Measurements from ENCODE around the gene FAM161A.
"Not testable (repeated sequence)": the region's sequence is repeated elsewhere in the genome, so short reads cannot be mapped to it uniquely, and the experiment has no call there.

FAM161A gene

GRCh38 chr2:61808693-61809092 is 45.2 kb downstream of the FAM161A start:
- not testable (repeated sequence) for H3K4me3 ChIP-seq (ENCODE audit: low read depth in 1 of 2, low read length in 2 of 2); H3K9ac ChIP-seq (ENCODE audit: low read depth in 1 of 2, low read length in 2 of 2); H3K4me1 ChIP-seq (ENCODE audit: control insufficient read depth in 1 of 2, insufficient read depth in 2 of 2, low read length in 2 of 2); H3K36me3 ChIP-seq (ENCODE audit: control insufficient read depth in 1 of 2, insufficient read depth in 2 of 2, low read length in 2 of 2); H3K27me3 ChIP-seq (ENCODE audit: control insufficient read depth in 1 of 2, insufficient read depth in 2 of 2, low read length in 2 of 2); H3K9me3 ChIP-seq (ENCODE audit: control insufficient read depth in 1 of 2, low read length in 2 of 2); H3K27ac ChIP-seq (ENCODE audit: low read depth, low read length)

- Histone ChIP-seq H3K27ac (ENCODE audit: low read depth, low read length) (no peak overlapping the region), H3K4me1 (ENCODE audit: control insufficient read depth in 1 of 2, insufficient read depth in 2 of 2, low read length in 2 of 2) (no peaks in the 10 kb centered on the region)
Observed at GRCh38 chr2:61807036-61807757, 46.7 kb downstream of the FAM161A start.

GRCh38 chr2:61802548-61802947 is 51.3 kb downstream of the FAM161A start:
- no peak overlapping the region for H3K9ac ChIP-seq (ENCODE audit: low read depth in 1 of 2, low read length in 2 of 2)

More at GRCh38 chr2:61807036-61807757, 46.7 kb downstream of the FAM161A start:
- Histone ChIP-seq H3K4me3 (ENCODE audit: low read depth in 1 of 2, low read length in 2 of 2) (no peak overlapping the region), H3K9ac (ENCODE audit: low read depth in 1 of 2, low read length in 2 of 2) (no peak overlapping the region), H3K27me3 (ENCODE audit: control insufficient read depth in 1 of 2, insufficient read depth in 2 of 2, low read length in 2 of 2) (no peaks in the 10 kb centered on the region), H3K36me3 (ENCODE audit: control insufficient read depth in 1 of 2, insufficient read depth in 2 of 2, low read length in 2 of 2) (no peaks in the 10 kb centered on the region), H3K9me3 (ENCODE audit: control insufficient read depth in 1 of 2, low read length in 2 of 2) (no peaks in the 10 kb centered on the region)

GRCh38 chr2:61799099-61799498 is 54.8 kb downstream of the FAM161A start:
- no peak overlapping the region for H3K9ac ChIP-seq (ENCODE audit: low read depth in 1 of 2, low read length in 2 of 2)
- H3K36me3 ChIP-seq (ENCODE audit: control insufficient read depth in 1 of 2, insufficient read depth in 2 of 2, low read length in 2 of 2): no peaks in the 10 kb centered on the region
- no peak overlapping the region for H3K4me3 ChIP-seq (ENCODE audit: low read depth in 1 of 2, low read length in 2 of 2)
- H3K4me1 ChIP-seq (ENCODE audit: control insufficient read depth in 1 of 2, insufficient read depth in 2 of 2, low read length in 2 of 2): no peaks in the 10 kb centered on the region
- no peak overlapping the region for H3K27ac ChIP-seq (ENCODE audit: low read depth, low read length)
- H3K27me3 ChIP-seq (ENCODE audit: control insufficient read depth in 1 of 2, insufficient read depth in 2 of 2, low read length in 2 of 2): no peaks in the 10 kb centered on the region
- H3K9me3 ChIP-seq (ENCODE audit: control insufficient read depth in 1 of 2, low read length in 2 of 2): no peaks in the 10 kb centered on the region

More at GRCh38 chr2:61802548-61802947, 51.3 kb downstream of the FAM161A start:
- Histone ChIP-seq H3K27ac (ENCODE audit: low read depth, low read length) (no peak overlapping the region), H3K36me3 (ENCODE audit: control insufficient read depth in 1 of 2, insufficient read depth in 2 of 2, low read length in 2 of 2) (no peaks in the 10 kb centered on the region), H3K4me3 (ENCODE audit: low read depth in 1 of 2, low read length in 2 of 2) (no peak overlapping the region), H3K9me3 (ENCODE audit: control insufficient read depth in 1 of 2, low read length in 2 of 2) (no peaks in the 10 kb centered on the region), H3K27me3 (ENCODE audit: control insufficient read depth in 1 of 2, insufficient read depth in 2 of 2, low read length in 2 of 2) (no peaks in the 10 kb centered on the region), H3K4me1 (ENCODE audit: control insufficient read depth in 1 of 2, insufficient read depth in 2 of 2, low read length in 2 of 2) (no peaks in the 10 kb centered on the region)

GRCh38 chr2:61797446-61797845 is 56.4 kb downstream of the FAM161A start:
- H3K36me3 ChIP-seq (ENCODE audit: control insufficient read depth in 1 of 2, insufficient read depth in 2 of 2, low read length in 2 of 2); H3K27me3 ChIP-seq (ENCODE audit: control insufficient read depth in 1 of 2, insufficient read depth in 2 of 2, low read length in 2 of 2); H3K9ac ChIP-seq (ENCODE audit: low read depth in 1 of 2, low read length in 2 of 2); H3K9me3 ChIP-seq (ENCODE audit: control insufficient read depth in 1 of 2, low read length in 2 of 2); H3K27ac ChIP-seq (ENCODE audit: low read depth, low read length); H3K4me1 ChIP-seq (ENCODE audit: control insufficient read depth in 1 of 2, insufficient read depth in 2 of 2, low read length in 2 of 2); H3K4me3 ChIP-seq (ENCODE audit: low read depth in 1 of 2, low read length in 2 of 2): not testable (repeated sequence)

- Histone ChIP-seq H3K9me3 (ENCODE audit: control insufficient read depth in 1 of 2, low read length in 2 of 2) (no peaks in the 10 kb centered on the region), H3K4me3 (ENCODE audit: low read depth in 1 of 2, low read length in 2 of 2) (no peak overlapping the region), H3K4me1 (ENCODE audit: control insufficient read depth in 1 of 2, insufficient read depth in 2 of 2, low read length in 2 of 2) (peaks cover 0 to 4% of the 10 kb centered on the region in 2 donors), H3K27me3 (ENCODE audit: control insufficient read depth in 1 of 2, insufficient read depth in 2 of 2, low read length in 2 of 2) (no peaks in the 10 kb centered on the region), H3K36me3 (ENCODE audit: control insufficient read depth in 1 of 2, insufficient read depth in 2 of 2, low read length in 2 of 2) (no peaks in the 10 kb centered on the region), H3K27ac (ENCODE audit: low read depth, low read length) (no peak overlapping the region), H3K9ac (ENCODE audit: low read depth in 1 of 2, low read length in 2 of 2) (no peak overlapping the region)
Observed at GRCh38 chr2:61795408-61795807, 58.5 kb downstream of the FAM161A start.

GRCh38 chr2:61793389-61793836 is 60.4 kb downstream of the FAM161A start:
- Histone ChIP-seq H3K4me3 (ENCODE audit: low read depth in 1 of 2, low read length in 2 of 2) (peak overlapping the region; percentile 22 to 32), H3K9ac (ENCODE audit: low read depth in 1 of 2, low read length in 2 of 2) (no peak overlapping the region)

GRCh38 chr2:61792355-61792890 is 61.4 kb downstream of the FAM161A start:
- no peaks in the 10 kb centered on the region for H3K36me3 ChIP-seq (ENCODE audit: control insufficient read depth in 1 of 2, insufficient read depth in 2 of 2, low read length in 2 of 2)
- no peaks in the 10 kb centered on the region for H3K9me3 ChIP-seq (ENCODE audit: control insufficient read depth in 1 of 2, low read length in 2 of 2)
- no peak overlapping the region for H3K4me3 ChIP-seq (ENCODE audit: low read depth in 1 of 2, low read length in 2 of 2)
- peaks cover 0 to 4% of the 10 kb centered on the region in 2 donors for H3K4me1 ChIP-seq (ENCODE audit: control insufficient read depth in 1 of 2, insufficient read depth in 2 of 2, low read length in 2 of 2)
- no peak overlapping the region for H3K9ac ChIP-seq (ENCODE audit: low read depth in 1 of 2, low read length in 2 of 2)
- no peaks in the 10 kb centered on the region for H3K27me3 ChIP-seq (ENCODE audit: control insufficient read depth in 1 of 2, insufficient read depth in 2 of 2, low read length in 2 of 2)
- no peak overlapping the region for H3K27ac ChIP-seq (ENCODE audit: low read depth, low read length)

More at GRCh38 chr2:61793389-61793836, 60.4 kb downstream of the FAM161A start:
- Histone ChIP-seq H3K27me3 (ENCODE audit: control insufficient read depth in 1 of 2, insufficient read depth in 2 of 2, low read length in 2 of 2) (no peaks in the 10 kb centered on the region), H3K4me1 (ENCODE audit: control insufficient read depth in 1 of 2, insufficient read depth in 2 of 2, low read length in 2 of 2) (peaks cover 0 to 4% of the 10 kb centered on the region in 2 donors), H3K27ac (ENCODE audit: low read depth, low read length) (no peak overlapping the region), H3K9me3 (ENCODE audit: control insufficient read depth in 1 of 2, low read length in 2 of 2) (no peaks in the 10 kb centered on the region), H3K36me3 (ENCODE audit: control insufficient read depth in 1 of 2, insufficient read depth in 2 of 2, low read length in 2 of 2) (no peaks in the 10 kb centered on the region)

GRCh38 chr2:61789807-61790602 is 63.9 kb downstream of the FAM161A start:
- Histone ChIP-seq H3K4me3 (ENCODE audit: low read depth in 1 of 2, low read length in 2 of 2) (no peak overlapping the region), H3K27ac (ENCODE audit: low read depth, low read length) (no peak overlapping the region), H3K9me3 (ENCODE audit: control insufficient read depth in 1 of 2, low read length in 2 of 2) (no peaks in the 10 kb centered on the region), H3K4me1 (ENCODE audit: control insufficient read depth in 1 of 2, insufficient read depth in 2 of 2, low read length in 2 of 2) (peaks cover 0 to 4% of the 10 kb centered on the region in 2 donors), H3K36me3 (ENCODE audit: control insufficient read depth in 1 of 2, insufficient read depth in 2 of 2, low read length in 2 of 2) (no peaks in the 10 kb centered on the region), H3K27me3 (ENCODE audit: control insufficient read depth in 1 of 2, insufficient read depth in 2 of 2, low read length in 2 of 2) (no peaks in the 10 kb centered on the region), H3K9ac (ENCODE audit: low read depth in 1 of 2, low read length in 2 of 2) (no peak overlapping the region)

GRCh38 chr2:61787941-61788563 is 65.8 kb downstream of the FAM161A start:
- Histone ChIP-seq H3K27me3 (ENCODE audit: control insufficient read depth in 1 of 2, insufficient read depth in 2 of 2, low read length in 2 of 2) (no peaks in the 10 kb centered on the region), H3K4me3 (ENCODE audit: low read depth in 1 of 2, low read length in 2 of 2) (no peak overlapping the region), H3K4me1 (ENCODE audit: control insufficient read depth in 1 of 2, insufficient read depth in 2 of 2, low read length in 2 of 2) (no peaks in the 10 kb centered on the region), H3K27ac (ENCODE audit: low read depth, low read length) (no peak overlapping the region), H3K9me3 (ENCODE audit: control insufficient read depth in 1 of 2, low read length in 2 of 2) (no peaks in the 10 kb centered on the region), H3K36me3 (ENCODE audit: control insufficient read depth in 1 of 2, insufficient read depth in 2 of 2, low read length in 2 of 2) (no peaks in the 10 kb centered on the region), H3K9ac (ENCODE audit: low read depth in 1 of 2, low read length in 2 of 2) (no peak overlapping the region)

All from duodenal mucosa (tissue), 2 donors.